Aorta (tissue), 5 donors: ENCODE measurements around the gene ADAM17. TPM values are rescaled to one million over a fixed set of nuclear protein-coding genes. Genes with fewer than 3 reads are reported as not detected.
A peak's percentile ranks its signal among the peaks of the same experiment; 100 is the strongest.
"Not testable (repeated sequence)": the region's sequence is repeated elsewhere in the genome, so short reads cannot be mapped to it uniquely, and the experiment has no call there.

Experiments
- ATAC-seq: fragments of 200-7000 bp; cut with Tn5 transposase; one replicate; pipeline ENCODE4 v1.9.1; 2022; ENCODE audit warnings: moderate library complexity; ENCODE audit not compliant: low FRiP score
- DNase-seq, 2 donors: peaks; one replicate each; pipeline ENCODE4 v3.0.0-alpha.2; 2020
- H3K27ac ChIP-seq, 2 donors: one replicate each; pipeline ENCODE4 v1.5.1; 2013; ENCODE audit warnings: low read length in 2 of 2, mild to moderate bottlenecking in 2 of 2, moderate library complexity in 2 of 2, control low read depth in 1 of 2, inconsistent platforms in 1 of 2, low read depth in 1 of 2
- H3K27me3 ChIP-seq, 2 donors: one replicate each; pipeline ENCODE4 v1.6.1; 2013; ENCODE audit warnings: control low read depth in 1 of 2, low read length in 1 of 2, mild to moderate bottlenecking in 1 of 2, moderate library complexity in 1 of 2; ENCODE audit not compliant: insufficient read depth in 2 of 2, control insufficient read depth in 1 of 2
- H3K36me3 ChIP-seq, 2 donors: one replicate each; pipeline ENCODE4 v1.6.1; 2013; ENCODE audit warnings: control low read depth in 1 of 2, low read length in 1 of 2, mild to moderate bottlenecking in 1 of 2; ENCODE audit not compliant: insufficient read depth in 2 of 2, control insufficient read depth in 1 of 2
- H3K4me1 ChIP-seq, 2 donors: one replicate each; pipeline ENCODE4 v1.6.1; 2013; ENCODE audit warnings: low read length in 2 of 2, control low read depth in 1 of 2, mild to moderate bottlenecking in 1 of 2, moderate library complexity in 1 of 2; ENCODE audit not compliant: insufficient read depth in 2 of 2, control insufficient read depth in 1 of 2
- H3K4me3 ChIP-seq, 2 donors: one replicate each; pipeline ENCODE4 v1.5.1; 2013; ENCODE audit warnings: low read length in 2 of 2, control low read depth in 1 of 2, mild to moderate bottlenecking in 1 of 2
- H3K9me3 ChIP-seq: one replicate; pipeline ENCODE4 v1.6.1; 2013; ENCODE audit warnings: mild to moderate bottlenecking, low read length; ENCODE audit not compliant: control insufficient read depth
- WGBS, 2 donors: extraction: QIAGEN DNeasy Blood & Tissue Kit; methylation state at CpG; one replicate each; pipeline ENCODE4 v1.1.7; 2013; 5-methylcytosine and 5-hydroxymethylcytosine counted together
- intact Hi-C, 2 donors: fragments of 100-400 bp; cut with DNase I; formaldehyde crosslinking; loops; one replicate each; pipeline versions ENCODE4 v1.14.2 to v1.15.0; 2022
- long read RNA-seq, 2 donors: library from polyadenylated mRNA; unstranded; transcript quantifications; one replicate each; pipeline ENCODE4 v2.0.0, GENCODE V29; 2020 to 2021
- polyA plus RNA-seq, 2 donors: library from polyadenylated mRNA; stranded (reverse); fragments of 200-250 nt; gene quantifications; one replicate each; pipeline ENCODE4 v1.2.3, GENCODE V29; 2013
- total RNA-seq, 2 donors: library from RNA; stranded (reverse); fragmentation: NEBNext Ultra II Directional; extraction: Animal tissue kit (Norgen Biotek cat#: 25700); gene quantifications; one replicate each; pipeline ENCODE4 v1.2.1, GENCODE V29; 2021
- donor health status: healthy with polysubstance abuse.
- donor health status: Bipolar disorder and iron deficiency.
- donor health status: DM: no; HTN: no; CAD: no.
- donor health status: DM: no; HTN: no; CAD: no.
- donor health status: DM: yes; HTN: yes; CAD: no.

The ADAM17 gene
- total RNA-seq (10 to 100 TPM; 42.7 to 47.0 TPM), polyA plus RNA-seq (10 to 100 TPM in 1 of 2 donors, 1 to 10 TPM in 1; 5.4 to 10.9 TPM)
- long read RNA-seq, donor 1, full-length matches to known transcripts, result 9 of 39 reads
- long read RNA-seq, donor 1, partial matches to known transcripts, result 5 of 39 reads
- long read RNA-seq, donor 1, other reads (novel, unspliced or antisense), result 25 of 39 reads
- long read RNA-seq, donor 2, full-length matches to known transcripts, result 9 of 35 reads
- long read RNA-seq, donor 2, partial matches to known transcripts, result 1 of 35 reads
- long read RNA-seq, donor 2, other reads (novel, unspliced or antisense), result 25 of 35 reads

DNA sequence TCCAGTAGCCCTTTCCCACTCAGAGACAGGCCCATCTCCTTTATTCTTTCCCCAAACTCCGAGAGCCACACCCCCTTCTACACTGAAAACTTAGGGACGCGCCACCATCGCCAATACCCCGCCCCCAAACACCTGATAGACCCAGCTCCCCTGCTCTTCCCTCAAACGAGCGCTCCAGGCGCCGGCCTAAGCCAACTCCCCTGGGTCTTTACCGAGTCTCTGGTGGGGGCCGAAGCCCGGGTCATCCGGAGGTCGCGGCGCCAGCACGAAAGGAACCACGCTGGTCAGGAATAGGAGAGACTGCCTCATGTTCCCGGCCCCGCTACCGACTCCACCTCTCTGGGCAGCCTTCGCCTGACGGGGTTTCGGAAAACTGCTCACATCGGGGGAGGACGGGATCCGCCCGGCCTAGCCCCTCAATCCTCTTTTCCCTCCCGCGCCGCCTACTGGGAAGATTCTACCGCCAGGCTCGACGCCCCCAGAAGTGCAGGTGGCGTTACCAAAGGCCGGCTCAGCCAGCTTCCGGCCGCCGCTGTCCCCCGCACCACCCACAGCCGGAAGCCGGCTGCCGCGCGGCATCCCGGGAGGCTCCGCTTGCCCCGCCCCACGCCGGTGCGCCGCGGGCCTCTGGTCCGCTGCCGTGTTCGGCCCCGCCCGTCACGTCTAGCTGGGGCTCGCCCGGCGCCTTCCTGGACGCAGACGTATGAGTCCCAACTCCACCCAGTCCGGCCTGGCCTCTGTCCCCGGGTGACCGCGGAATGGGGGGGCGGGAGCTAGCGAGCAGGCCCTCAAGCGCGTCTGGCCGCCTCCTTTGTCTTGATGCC lies at the start of gene ADAM17:
Gene ADAM17, minus strand, starts transcription at position 534 of the 824 bp plus-strand sequence. Its CDS starts 225 bp downstream, at position 309.
- Histone ChIP-seq H3K4me3 (peak within 1 kb of the TSS; percentile 61 to 71), H3K9me3 (no peaks in the 10 kb centered on the region), H3K27me3 (no peaks in the 10 kb centered on the region), H3K4me1 (peaks cover 0 to 2% of the 10 kb centered on the region in 2 donors), H3K27ac (peak within 1 kb of the TSS; percentile 87 to 98), H3K36me3 (no peaks in the 10 kb centered on the region)
- ATAC-seq (peak; percentile 98), DNase-seq (peak; percentile 98 to 99)
- 0% methylated on average over 67 to 73 of the region's 73 CpGs for WGBS, 2 donors
- intact Hi-C loops, result loop anchor here (2.0 to 10.0 kb wide), 5 partner anchors 42 to 139 kb away; partner anchors contain the start of gene YWHAQ (in 2 of the 2)

DNA sequence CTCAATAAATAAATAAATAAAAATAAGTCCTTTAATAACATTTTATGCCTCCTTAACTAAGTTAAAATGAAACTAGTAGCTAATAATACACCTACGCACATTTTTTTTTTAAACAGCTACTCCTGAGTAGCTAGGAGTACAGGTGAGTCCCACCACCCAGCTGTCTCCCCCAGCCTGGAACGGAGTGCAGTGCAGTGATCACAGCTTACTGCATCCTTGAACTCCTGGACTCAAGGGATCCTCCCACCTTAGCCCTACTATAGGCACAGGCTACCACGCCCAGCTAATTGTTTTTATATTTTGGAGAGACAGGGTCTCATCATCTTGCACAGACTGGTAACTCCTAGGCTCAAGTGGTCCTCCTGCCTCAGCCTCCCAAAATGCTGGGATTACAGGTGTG lies 46.8 kb upstream of the ADAM17 start:
- H3K4me3 ChIP-seq, result no peak overlapping the region
- H3K27me3 ChIP-seq, result no peaks in the 10 kb centered on the region
- ATAC-seq, result no peak
- H3K36me3 ChIP-seq, result peaks cover 0 to 4% of the 10 kb centered on the region in 2 donors
- H3K27ac ChIP-seq, result no peak overlapping the region
- WGBS, 2 donors, result 95 to 97% methylated on average over 3 of the region's 3 CpGs
- no peaks in the 10 kb centered on the region for H3K4me1 ChIP-seq
- no peak for DNase-seq
- intact Hi-C loops, result no loop called here
- H3K9me3 ChIP-seq, result no peaks in the 10 kb centered on the region

DNA sequence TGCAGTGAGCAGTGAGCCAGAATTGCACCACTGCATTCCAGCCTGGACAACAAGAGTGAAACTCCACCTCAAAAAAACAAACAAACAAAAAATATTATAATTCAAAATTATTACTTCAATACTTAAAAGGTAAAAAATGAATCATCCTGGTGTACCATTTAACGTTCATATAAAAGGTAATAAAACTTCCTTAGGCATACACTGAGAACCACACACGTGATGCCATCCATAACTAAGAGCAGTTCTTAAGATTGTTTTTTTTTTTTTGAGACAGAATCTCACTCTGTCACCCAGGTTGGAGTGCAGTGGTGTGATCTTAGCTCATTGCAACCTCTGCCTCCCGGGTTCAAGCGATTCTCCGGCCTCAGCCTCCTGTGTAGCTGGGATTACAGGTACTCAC lies 45.8 kb upstream of the ADAM17 start:
- no peaks in the 10 kb centered on the region for H3K9me3 ChIP-seq
- H3K4me3 ChIP-seq, result no peak overlapping the region
- DNase-seq, result no peak
- no peaks in the 10 kb centered on the region for H3K4me1 ChIP-seq
- H3K36me3 ChIP-seq, result peaks cover 0 to 4% of the 10 kb centered on the region in 2 donors
- 96 to 97% methylated on average over 5 of the region's 5 CpGs for WGBS, 2 donors
- H3K27me3 ChIP-seq, result no peaks in the 10 kb centered on the region
- ATAC-seq, result no peak
- H3K27ac ChIP-seq, result no peak overlapping the region
- intact Hi-C loops, result no loop called here

DNA sequence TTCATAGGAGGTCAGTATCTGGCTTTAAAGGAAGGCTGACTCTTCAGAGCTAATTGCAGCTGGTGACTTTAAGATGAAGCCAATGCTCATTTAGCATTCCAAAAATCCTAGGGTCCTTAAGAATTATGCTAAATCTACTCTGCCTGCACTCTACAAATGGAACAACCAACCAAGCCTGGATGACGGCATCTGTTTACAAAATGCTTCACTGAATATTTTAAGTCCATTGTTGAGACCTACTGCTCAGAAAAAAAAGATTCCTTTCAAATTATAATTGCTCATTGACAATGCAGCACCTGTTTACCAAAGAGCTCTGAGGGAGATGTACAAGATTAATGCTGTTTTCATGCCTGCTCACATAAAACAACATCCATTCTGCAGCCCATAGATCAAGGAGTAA lies 43.8 kb upstream of the ADAM17 start:
- peaks cover 0 to 4% of the 10 kb centered on the region in 2 donors for H3K36me3 ChIP-seq
- intact Hi-C loops, result loop anchor here in 1 of 2 donors (5.0 kb wide), 1 partner anchor 42 kb away; the partner anchor contains the start of gene ADAM17
- ATAC-seq (no peak), DNase-seq (no peak)
- H3K4me1 ChIP-seq, result peaks cover 0 to 2% of the 10 kb centered on the region in 2 donors
- no peaks in the 10 kb centered on the region for H3K27me3 ChIP-seq
- H3K4me3 ChIP-seq, result no peak overlapping the region
- H3K27ac ChIP-seq, result no peak overlapping the region
- no peaks in the 10 kb centered on the region for H3K9me3 ChIP-seq
- 97 to 99% methylated on average over 1 of the region's 1 CpG for WGBS, 2 donors

DNA sequence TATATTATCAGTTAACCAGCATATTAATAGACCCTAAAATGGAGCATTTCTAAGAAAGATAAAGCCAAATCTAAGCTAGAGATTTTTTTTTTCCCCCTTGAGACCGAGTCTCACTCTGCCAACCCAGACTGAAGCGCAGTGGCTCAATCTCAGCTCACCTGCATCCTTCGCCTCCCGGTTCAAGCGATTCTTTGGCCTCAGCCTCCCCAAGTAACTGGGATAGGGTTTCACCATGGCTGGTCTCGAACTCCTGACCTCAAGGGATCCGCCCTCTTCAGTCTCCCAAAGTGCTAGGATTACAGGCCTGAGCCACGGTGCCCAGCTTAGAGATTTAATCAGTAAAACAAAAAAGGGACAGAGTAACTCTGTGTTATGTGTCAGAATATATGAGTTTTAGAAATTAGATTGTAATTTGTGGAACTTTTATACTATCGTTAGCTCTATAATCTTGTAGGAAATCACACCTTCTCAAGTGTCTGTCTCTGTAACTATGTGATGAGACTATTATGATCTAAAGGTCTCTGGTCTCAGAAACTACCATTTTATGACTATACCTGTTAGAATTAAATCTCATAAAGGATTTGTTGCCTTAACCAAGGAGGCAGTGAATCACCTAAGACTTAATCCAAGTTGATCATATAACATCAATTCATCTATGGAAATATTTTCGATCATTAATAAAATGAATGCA lies 41.1 kb upstream of the ADAM17 start:
- H3K36me3 ChIP-seq, result peaks cover 0 to 4% of the 10 kb centered on the region in 2 donors
- H3K27me3 ChIP-seq, result no peaks in the 10 kb centered on the region
- intact Hi-C loops, result loop anchor here in 1 of 2 donors (5.0 kb wide), 1 partner anchor 39 kb away; the partner anchor contains the start of gene ADAM17
- ATAC-seq, result no peak
- no peaks in the 10 kb centered on the region for H3K9me3 ChIP-seq
- WGBS, 2 donors, result 89 to 93% methylated on average over 10 of the region's 10 CpGs
- no peak overlapping the region for H3K27ac ChIP-seq
- peaks cover 2 to 3% of the 10 kb centered on the region in 2 donors for H3K4me1 ChIP-seq
- no peak for DNase-seq
- H3K4me3 ChIP-seq, result no peak overlapping the region

DNA sequence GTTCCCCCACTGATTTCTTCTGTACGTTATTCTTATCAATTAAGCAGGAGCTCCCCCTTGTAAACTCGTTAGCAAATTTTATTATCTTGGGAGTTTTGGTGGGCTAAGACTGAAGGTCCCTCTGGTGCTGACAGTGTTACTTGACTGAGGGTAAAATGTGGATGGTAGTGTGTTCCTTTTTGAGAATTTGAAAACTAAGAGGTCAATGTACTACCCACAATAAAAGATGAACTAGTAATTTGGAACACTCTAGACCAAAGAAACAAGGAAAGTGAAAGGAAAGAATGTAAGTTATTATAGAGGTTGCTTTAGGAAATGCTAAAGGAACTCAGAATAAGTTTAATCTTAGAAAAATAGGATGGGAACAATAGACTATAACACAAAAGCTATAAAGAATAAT lies 40.1 kb upstream of the ADAM17 start:
- Histone ChIP-seq H3K9me3 (no peaks in the 10 kb centered on the region), H3K4me1 (peaks cover 2 to 3% of the 10 kb centered on the region in 2 donors), H3K27ac (no peak overlapping the region), H3K36me3 (peaks cover 0 to 4% of the 10 kb centered on the region in 2 donors), H3K27me3 (no peaks in the 10 kb centered on the region), H3K4me3 (no peak overlapping the region)
- 38 to 61% methylated on average over 2 of the region's 2 CpGs for WGBS, 2 donors
- no peak for DNase-seq
- intact Hi-C loops, result loop anchor here in 1 of 2 donors (5.0 kb wide), 1 partner anchor 38 kb away; the partner anchor contains the start of gene ADAM17
- ATAC-seq, result no peak

DNA sequence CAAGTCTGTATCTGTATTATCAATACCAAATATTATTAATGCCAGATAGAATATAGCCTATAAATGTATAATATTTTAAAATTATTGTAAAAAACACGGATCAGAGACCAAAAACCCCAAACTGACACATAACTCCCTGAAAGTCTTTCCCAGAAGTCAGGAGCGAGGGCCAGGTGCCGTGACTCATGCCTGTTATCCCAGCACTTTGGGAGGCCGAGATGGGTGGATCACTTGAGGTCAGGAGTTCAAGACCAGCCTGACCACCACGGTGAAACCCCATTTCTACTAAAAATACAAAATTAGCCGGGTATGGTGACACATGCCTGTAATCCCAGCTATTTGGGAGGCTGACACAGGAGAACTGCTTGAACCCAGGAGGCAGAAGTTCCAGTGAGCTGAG lies 39.6 kb upstream of the ADAM17 start:
- peak in 1 of 2 donors; percentile 54 for DNase-seq
- H3K4me3 ChIP-seq, H3K4me1 ChIP-seq, H3K27ac ChIP-seq, H3K9me3 ChIP-seq, H3K36me3 ChIP-seq, H3K27me3 ChIP-seq: not testable (repeated sequence)
- intact Hi-C loops, result loop anchor here in 1 of 2 donors (5.0 kb wide), 1 partner anchor 38 kb away; the partner anchor contains the start of gene ADAM17
- 73 to 74% methylated on average over 6 of the region's 6 CpGs for WGBS, 2 donors
- peak; percentile 56 for ATAC-seq

DNA sequence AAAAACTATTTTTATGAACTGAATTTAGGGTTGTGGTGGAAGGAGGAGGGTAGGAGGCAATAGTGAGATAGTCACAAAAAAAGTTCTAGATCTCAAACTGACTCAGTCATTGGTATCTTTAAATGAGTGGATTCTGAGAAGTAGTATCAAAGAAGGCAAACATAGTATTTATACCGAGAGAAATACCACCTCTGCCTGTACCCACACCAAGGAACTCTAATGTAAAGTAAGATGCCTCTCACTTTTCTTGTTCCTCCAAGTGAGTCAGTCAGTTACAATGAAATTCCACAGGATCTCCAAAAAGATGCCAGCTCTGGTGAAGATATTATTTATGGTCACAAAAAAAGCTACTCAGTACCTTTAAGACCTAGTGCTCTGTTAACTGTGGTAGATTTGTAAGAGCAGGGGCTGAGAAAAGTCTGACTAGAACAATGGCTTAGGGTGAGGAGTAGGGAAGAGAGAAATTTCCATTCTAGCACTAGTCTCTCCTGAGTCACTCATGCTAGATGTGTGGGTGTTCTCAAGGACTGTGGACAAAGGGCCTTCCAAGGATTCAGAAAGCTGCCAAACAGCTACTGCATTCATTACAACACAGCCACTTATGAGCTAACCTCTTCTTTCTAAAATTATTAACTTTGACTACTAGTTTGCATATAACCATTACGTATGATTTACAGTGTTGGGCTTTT lies 38.9 kb upstream of the ADAM17 start:
- Histone ChIP-seq H3K4me3 (no peak overlapping the region), H3K36me3 (peaks cover 0 to 1% of the 10 kb centered on the region in 2 donors), H3K9me3 (no peaks in the 10 kb centered on the region), H3K27ac (peak overlapping the region in 1 of 2 donors; percentile 25), H3K4me1 (peaks cover 2 to 3% of the 10 kb centered on the region in 2 donors), H3K27me3 (no peaks in the 10 kb centered on the region)
- ATAC-seq, result peak; percentile 87
- 28 to 42% methylated on average over 2 of the region's 2 CpGs for WGBS, 2 donors
- DNase-seq, result no peak
- intact Hi-C loops, result loop anchor here in 1 of 2 donors (5.0 kb wide), 1 partner anchor 37 kb away; the partner anchor contains the start of gene ADAM17
